IMR-90 (cell line): ENCODE measurements around the gene OPRL1. TPM values are rescaled to one million over a fixed set of nuclear protein-coding genes. Genes with fewer than 3 reads are reported as not detected.

Experiments
- ATAC-seq: fragments of 200-7000 bp; cut with Tn5 transposase; 2 replicates; pipeline ENCODE4 v1.9.1; 2020; ENCODE audit warnings: low read depth, mild to moderate bottlenecking, moderate library complexity
- BruUV-seq: library from RNA; stranded (reverse); fragments of 400-500 nt; replicated peaks from 2 replicates; lab custom pipeline; 2021; lab: Mats Ljungman, UMichigan
- CTCF ChIA-PET: fragments of 300-600 bp; formaldehyde crosslinking; extraction: SDS; loops from one replicate; lab custom pipeline; 2021; ENCODE audit warnings: antibody characterized with exemption; lab: Yijun Ruan, JAX
- POLR2A ChIA-PET: fragments of 300-600 bp; sonication (Branson Sonifier 250); formaldehyde crosslinking; loops from one replicate; lab custom pipeline; 2022; ENCODE audit warnings: antibody characterized with exemption; ENCODE audit not compliant: unreplicated experiment; lab: Charles Lee
- DNase-seq: peaks from one replicate; pipeline ENCODE4 v3.0.0; 2013
- H2AFZ ChIP-seq: replicated peaks from 2 replicates; pipeline ENCODE3; 2013; ENCODE audit warnings: low read length, mild to moderate bottlenecking; ENCODE audit not compliant: poor library complexity
- H2AK5ac ChIP-seq: 2 replicates; pipeline ENCODE4 v1.6.1; 2013; ENCODE audit warnings: low read depth, low read length, inconsistent platforms
- H2AK9ac ChIP-seq: replicated peaks from 2 replicates; pipeline ENCODE3; 2013; ENCODE audit warnings: mild to moderate bottlenecking, low read depth, low read length, moderate library complexity; ENCODE audit not compliant: poor library complexity
- H2BK120ac ChIP-seq: 2 replicates; pipeline ENCODE4 v1.6.1; 2013; ENCODE audit warnings: low read depth, low read length, inconsistent platforms
- H2BK15ac ChIP-seq: 3 replicates; pipeline ENCODE4 v1.6.1; 2013; ENCODE audit warnings: low read depth, low read length, inconsistent platforms
- H2BK20ac ChIP-seq: 2 replicates; pipeline ENCODE4 v1.6.1; 2013; ENCODE audit warnings: low read depth, mild to moderate bottlenecking, inconsistent platforms, low read length, moderate library complexity
- H2BK5ac ChIP-seq: 2 replicates; pipeline ENCODE4 v1.6.1; 2013; ENCODE audit warnings: mild to moderate bottlenecking, low read depth, low read length, inconsistent platforms; ENCODE audit not compliant: poor library complexity, severe bottlenecking
- H3K14ac ChIP-seq: replicated peaks from 2 replicates; pipeline ENCODE4 v1.6.1; 2013; ENCODE audit warnings: low read depth, low read length, inconsistent platforms
- H3K18ac ChIP-seq: 2 replicates; pipeline ENCODE4 v1.6.1; 2013; ENCODE audit warnings: low read depth, low read length, control low read depth
- H3K23ac ChIP-seq: 2 replicates; pipeline ENCODE4 v1.6.1; 2013; ENCODE audit warnings: low read depth, low read length, inconsistent platforms
- H3K27ac ChIP-seq: 2 replicates; pipeline ENCODE4 v1.5.1; 2013; ENCODE audit warnings: mild to moderate bottlenecking, control low read depth, low read length; ENCODE audit not compliant: insufficient read depth
- H3K27me3 ChIP-seq: 2 replicates; pipeline ENCODE4 v1.6.1; 2013; ENCODE audit warnings: low read length; ENCODE audit not compliant: control insufficient read depth, insufficient read depth
- H3K36me3 ChIP-seq: 2 replicates; pipeline ENCODE4 v1.6.1; 2013; ENCODE audit warnings: low read length, mixed read lengths; ENCODE audit not compliant: control insufficient read depth, insufficient read depth
- H3K4ac ChIP-seq: 2 replicates; pipeline ENCODE4 v1.6.1; 2013; ENCODE audit warnings: low read depth, low read length, inconsistent platforms
- H3K4me1 ChIP-seq: 2 replicates; pipeline ENCODE4 v1.6.1; 2013; ENCODE audit warnings: low read length, mixed read lengths; ENCODE audit not compliant: control insufficient read depth, insufficient read depth
- H3K4me2 ChIP-seq: 2 replicates; pipeline ENCODE4 v1.6.1; 2013; ENCODE audit warnings: low read depth, mild to moderate bottlenecking, control low read depth, low read length, moderate library complexity
- H3K4me3 ChIP-seq: 2 replicates; pipeline ENCODE4 v1.5.1; 2013; ENCODE audit warnings: low read depth, mild to moderate bottlenecking, control low read depth, low read length, moderate library complexity; ENCODE audit not compliant: insufficient read depth
- H3K56ac ChIP-seq: 2 replicates; pipeline ENCODE4 v1.6.1; 2013; ENCODE audit warnings: low read length, inconsistent platforms; ENCODE audit not compliant: insufficient read depth; ENCODE audit errors: extremely low read depth
- H3K79me1 ChIP-seq, 2 experiments: 2 replicates each; pipeline ENCODE4 v1.6.1; 2013; ENCODE audit warnings: low read length in 2 of 2, inconsistent platforms in 1 of 2, low read depth in 1 of 2
- H3K9ac ChIP-seq: 2 replicates; pipeline ENCODE4 v1.6.1; 2013; ENCODE audit warnings: low read depth, low read length, control low read depth
- H3K9me1 ChIP-seq: 2 replicates; pipeline ENCODE4 v1.6.1; 2013; ENCODE audit warnings: low read length, inconsistent platforms; ENCODE audit not compliant: insufficient read depth
- H3K9me3 ChIP-seq: 2 replicates; pipeline ENCODE4 v1.6.1; 2013; ENCODE audit warnings: low read length; ENCODE audit not compliant: control insufficient read depth, insufficient read depth
- H4K20me1 ChIP-seq: 2 replicates; pipeline ENCODE4 v1.6.1; 2013; ENCODE audit warnings: low read length, inconsistent platforms; ENCODE audit not compliant: insufficient read depth
- H4K5ac ChIP-seq: 2 replicates; pipeline ENCODE4 v1.6.1; 2013; ENCODE audit warnings: mild to moderate bottlenecking, low read depth, low read length, control low read depth
- H4K8ac ChIP-seq, 2 experiments: 2 replicates each; pipeline ENCODE4 v1.6.1; 2013; ENCODE audit warnings: low read depth in 2 of 2, low read length in 2 of 2, control low read depth in 1 of 2, inconsistent platforms in 1 of 2
- H4K91ac ChIP-seq: 2 replicates; pipeline ENCODE4 v1.6.1; 2013; ENCODE audit warnings: low read depth, low read length, inconsistent platforms; ENCODE audit not compliant: insufficient read depth
- MAFK ChIP-seq: IDR thresholded peaks from 2 replicates; pipeline ENCODE4 v1.6.1; 2012; ENCODE audit warnings: low read depth, low read length, improper control_type of control experiment
- NFE2L2 ChIP-seq: fragments of 150-350 bp; IDR thresholded peaks from 2 replicates; pipeline ENCODE4 v1.6.1; 2016; ENCODE audit warnings: low read depth, mild to moderate bottlenecking, low read length
- WGBS, 2 experiments: methylation state at CpG; one replicate each; pipeline versions ENCODE4 v1.1.5 to v1.1.7; 2013; ENCODE audit warnings: missing lambda C conversion rate in 2 of 2; ENCODE audit not compliant: insufficient read length in 1 of 2; ENCODE audit errors: extremely low coverage in 2 of 2; 5-methylcytosine and 5-hydroxymethylcytosine counted together
- dilution Hi-C: fragments of 300-500 bp; cut with HindIII; formaldehyde crosslinking; loops from one replicate; pipeline ENCODE4 v1.14.3; 2018; ENCODE audit warnings: low sequenced_read_pairs; ENCODE audit not compliant: unreplicated experiment
- in situ Hi-C: fragments of 300-500 bp; cut with MboI; formaldehyde crosslinking; loops from 3 replicates; pipeline ENCODE4 v1.14.3; 2019; ENCODE audit warnings: low sequenced_read_pairs, inconsistent platforms, mixed read lengths
- intact Hi-C: fragments of 100-400 bp; cut with micrococcal nuclease; formaldehyde crosslinking; loops from 2 replicates; pipeline ENCODE4 v1.10.0; 2022
- polyA plus RNA-seq, 3 experiments: library from polyadenylated mRNA; depleted of rRNA; stranded (reverse); fragments of >200 nt; gene quantifications; 2 replicates each; pipeline ENCODE4 v1.2.3, GENCODE V29; 2012; ENCODE audit warnings: low replicate concordance in 1 of 3
- total RNA-seq: library from RNA; depleted of rRNA; stranded (reverse); fragments of >200 nt; gene quantifications from 2 replicates; pipeline ENCODE4 v1.2.3, GENCODE V29; 2012

Gene OPRL1
- total and polyA plus RNA-seq, 2 of the 4 experiments (the other 2 are of a cell fraction) = 0.36 to 1.2 TPM

- H3K56ac ChIP-seq = no peak overlapping the region
- no peak overlapping the region for H2AFZ ChIP-seq
- H3K4me1 ChIP-seq = peaks cover 4% of the 10 kb centered on the region; the same call in 1 of the 2 replicates
- no peak overlapping the region for H3K23ac ChIP-seq
- in situ Hi-C loops = no loop called here
- TF ChIP-seq NFE2L2 (peak; percentile 30; the same call in 1 of the 2 replicates), MAFK (no peak)
- H4K20me1 ChIP-seq = peaks cover 5% of the 10 kb centered on the region; the same call in 1 of the 2 replicates
- POLR2A ChIA-PET = no interaction called here
- BruUV-seq = no TSS peak
- peaks cover 35% of the 10 kb centered on the region for H3K27me3 ChIP-seq
- H2AK5ac ChIP-seq = no peak overlapping the region
- no peak overlapping the region for H2BK5ac ChIP-seq
- intact Hi-C loops = no loop called here
- H3K4me2 ChIP-seq = no peak overlapping the region
- peak overlapping the region; percentile 59 for H2AK9ac ChIP-seq
- H2BK15ac ChIP-seq = no peak overlapping the region
- H3K27ac ChIP-seq = no peak overlapping the region
- no peak overlapping the region for H3K14ac ChIP-seq
- no peak overlapping the region for H2BK120ac ChIP-seq
- H3K9ac ChIP-seq = no peak overlapping the region
- CTCF ChIA-PET = no interaction called here
- no peak overlapping the region for H2BK20ac ChIP-seq
- dilution Hi-C loops = no loop called here
- no peaks in the 10 kb centered on the region for H3K79me1 ChIP-seq
- H3K4me3 ChIP-seq = no peak overlapping the region
- H4K91ac ChIP-seq = no peak overlapping the region
- H3K9me1 ChIP-seq = no peaks in the 10 kb centered on the region
- ATAC-seq (no peak), DNase-seq (peak; percentile 53)
- H3K18ac ChIP-seq = no peak overlapping the region
- no peak overlapping the region for H4K8ac ChIP-seq
- peaks cover 20% of the 10 kb centered on the region for H3K36me3 ChIP-seq
- 13% methylated on average over 2 of the region's 17 CpGs; no CpG with 5 or more reads in 1 of the 2 experiments for WGBS, 2 experiments
- H4K5ac ChIP-seq = no peak overlapping the region
- H3K9me3 ChIP-seq = no peaks in the 10 kb centered on the region
- no peak overlapping the region for H3K4ac ChIP-seq
Measured at GRCh38 chr20:64036346-64037198, 43.3 kb upstream of the OPRL1 start.
